Heart left ventricle (tissue), 16 donors: Measurements from ENCODE around the gene ARF6. TPM values are rescaled to one million over a fixed set of nuclear protein-coding genes. Genes with fewer than 3 reads are reported as not detected.

Experiments used
- ATAC-seq, 4 donors: fragments of 200-7000 bp; cut with Tn5 transposase; one replicate each; pipeline ENCODE4 v1.9.1; 2020 to 2022; ENCODE audit warnings: moderate library complexity in 4 of 4, mild to moderate bottlenecking in 3 of 4, moderate number of reproducible peaks in 1 of 4
- DNase-seq, 5 donors: peaks; one replicate each; pipeline ENCODE4 v3.0.0-alpha.2; 2020
- H3K27ac ChIP-seq, 12 donors: fragments of 200-600 bp; sonication (generic) in 4 of 12; one replicate each; pipeline versions ENCODE4 v1.5.0 to v1.8.0; 2016 to 2022; ENCODE audit warnings: mild to moderate bottlenecking in 2 of 12
- H3K27me3 ChIP-seq, 9 donors: fragments of 200-600 bp; sonication (generic) in 2 of 9; one replicate each; pipeline versions ENCODE4 v1.5.1 to v1.8.0; 2016 to 2022; ENCODE audit warnings: mild to moderate bottlenecking in 3 of 9
- H3K36me3 ChIP-seq, 9 donors: fragments of 200-600 bp; sonication (generic) in 2 of 9; one replicate each; pipeline versions ENCODE4 v1.5.0 to v1.8.0; 2018 to 2022; ENCODE audit warnings: mild to moderate bottlenecking in 2 of 9
- H3K4me1 ChIP-seq, 12 donors: fragments of 200-600 bp; sonication (generic) in 4 of 12; one replicate each; pipeline versions ENCODE4 v1.5.0 to v1.8.0; 2016 to 2022; ENCODE audit warnings: mild to moderate bottlenecking in 3 of 12
- H3K4me3 ChIP-seq, 12 donors: fragments of 200-600 bp; sonication (generic) in 4 of 12; one replicate each; pipeline versions ENCODE4 v1.5.0 to v1.8.0; 2017 to 2022; ENCODE audit warnings: mild to moderate bottlenecking in 9 of 12, moderate library complexity in 4 of 12
- H3K9me3 ChIP-seq, 12 donors: fragments of 200-600 bp; sonication (generic) in 4 of 12; one replicate each; pipeline versions ENCODE4 v1.5.0 to v1.8.0; 2016 to 2022; ENCODE audit warnings: mild to moderate bottlenecking in 1 of 12
- CTCF ChIP-seq, 12 donors: fragments of 200-600 bp; sonication (generic) in 4 of 12; IDR thresholded peaks; one replicate each; pipeline versions ENCODE4 v1.5.0 to v1.8.0; 2018 to 2022; ENCODE audit warnings: antibody characterized with exemption in 12 of 12, mild to moderate bottlenecking in 5 of 12
- POLR2A ChIP-seq, 2 donors: fragments of 450-650 bp; IDR thresholded peaks; one replicate each; pipeline ENCODE4 v1.6.1; 2017; ENCODE audit warnings: antibody characterized with exemption in 2 of 2, mild to moderate bottlenecking in 2 of 2, moderate library complexity in 2 of 2
- WGBS, 4 donors: extraction: QIAGEN DNeasy Blood & Tissue Kit in 2 of 4; methylation state at CpG; one replicate each; pipeline versions ENCODE4 v1.1.5 to v1.1.7; 2013 to 2018; 5-methylcytosine and 5-hydroxymethylcytosine counted together
- intact Hi-C, 10 donors: fragments of 100-400 bp; cut with DNase I; formaldehyde crosslinking; loops; one replicate each; pipeline versions ENCODE4 v1.11.1 to v1.14.2; 2022
- polyA plus RNA-seq, 2 donors: library from polyadenylated mRNA; stranded (reverse); fragments of 200-250 nt; gene quantifications; one replicate each; pipeline ENCODE4 v1.2.3, GENCODE V29; 2013
- total RNA-seq, 9 donors: library from RNA; depleted of rRNA in 2 of 9; stranded (reverse); fragments of >200 nt in 2 of 9; fragmentation: NEBNext Ultra II Directional in 3 of 9; extraction: Animal tissue kit (Norgen Biotek cat#: 25700) in 3 of 9; gene quantifications; one replicate each; pipeline versions ENCODE4 v1.1.0 to v1.2.4, GENCODE V29; 2016 to 2023
- donor health status: ischemic (EF 13 %, LVEDD 7.1; RV severe dilation, severe dysfunction).
- donor health status: healthy with polysubstance abuse.
- donor health status: DM: no; HTN: yes; CAD: no.
- donor health status: DM: no; HTN: no; CAD: no.
- donor health status: ischemic (EF 25% LVEDD 6.9; RV normal size, moderate dysfunction).
- donor health status: ischemic (EF 25% LVEDD 5.7; RV mildly dilated, moderate dysfunction).
- donor health status: healthy.
- donor health status: DM: yes; HTN: yes; CAD: no.
- donor health status: ischemic (EF 35%, LVEDD 5.7; RV mildly dilated, moderate dysfunction).
- donor health status: nonischemic (EF 11% LVEDD 7.7; RV severe dilation, severe dysfunction).
- donor health status: DM: yes; HTN: yes; CAD: no.
- donor health status: PGD.
- donor health status: ischemic (EF 29% LVEDD 5.4; RV normal size, mild dysfunction).
- donor health status: nonischemic (EF 23%, LVEDD 6.1; RV moderate dilation, normal function).

Gene ARF6
- total and polyA plus RNA-seq, 11 donors: 12.0 to 49.3 (median 27.4) TPM

- Histone ChIP-seq H3K36me3 (no peaks in the 10 kb centered on the region), H3K4me1 (peaks cover 0 to 5% (median 0%) of the 10 kb centered on the region in 12 donors), H3K27ac (no peak overlapping the region), H3K27me3 (no peaks in the 10 kb centered on the region), H3K9me3 (no peaks in the 10 kb centered on the region), H3K4me3 (no peak overlapping the region)
- TF ChIP-seq CTCF (IDR thresholded peaks at IDR 0.05): no peak
- no peak for TF ChIP-seq POLR2A (IDR thresholded peaks at IDR 0.05)
- DNase-seq (no peak), ATAC-seq (no peak)
- WGBS, 4 donors: 87 to 92% (median 92%) methylated on average over 2 of the region's 2 CpGs
- intact Hi-C loops: no loop called here
These were observed 28.1 kb downstream of the ARF6 start for GRCh38 chr14:49920935-49921334.

- Histone ChIP-seq H3K36me3 (no peaks in the 10 kb centered on the region), H3K27me3 (no peaks in the 10 kb centered on the region), H3K4me1 (peaks cover 0 to 5% (median 0%) of the 10 kb centered on the region in 12 donors), H3K27ac (no peak overlapping the region), H3K4me3 (no peak overlapping the region), H3K9me3 (no peaks in the 10 kb centered on the region)
- WGBS, 4 donors: 92 to 98% (median 95%) methylated on average over 1 of the region's 1 CpG
- intact Hi-C loops: no loop called here
- no peak for DNase-seq
- TF ChIP-seq POLR2A (IDR thresholded peaks at IDR 0.05): no peak
- no peak for TF ChIP-seq CTCF (IDR thresholded peaks at IDR 0.05)
- ATAC-seq: no peak
These were observed 28.5 kb downstream of the ARF6 start for GRCh38 chr14:49921401-49921800.

- H3K36me3 ChIP-seq: no peaks in the 10 kb centered on the region
- peaks cover 0 to 5% (median 0%) of the 10 kb centered on the region in 12 donors for H3K4me1 ChIP-seq
- no peak for ATAC-seq
- no peak for DNase-seq
- no peaks in the 10 kb centered on the region for H3K9me3 ChIP-seq
- intact Hi-C loops: no loop called here
- no peak overlapping the region for H3K4me3 ChIP-seq
- H3K27ac ChIP-seq: no peak overlapping the region
- WGBS, 4 donors: 96 to 100% (median 99%) methylated on average over 1 of the region's 1 CpG
- no peaks in the 10 kb centered on the region for H3K27me3 ChIP-seq
- no peak for TF ChIP-seq POLR2A (IDR thresholded peaks at IDR 0.05)
- TF ChIP-seq CTCF (IDR thresholded peaks at IDR 0.05): no peak
These were observed 30.6 kb downstream of the ARF6 start for GRCh38 chr14:49923442-49923841.

DNA sequence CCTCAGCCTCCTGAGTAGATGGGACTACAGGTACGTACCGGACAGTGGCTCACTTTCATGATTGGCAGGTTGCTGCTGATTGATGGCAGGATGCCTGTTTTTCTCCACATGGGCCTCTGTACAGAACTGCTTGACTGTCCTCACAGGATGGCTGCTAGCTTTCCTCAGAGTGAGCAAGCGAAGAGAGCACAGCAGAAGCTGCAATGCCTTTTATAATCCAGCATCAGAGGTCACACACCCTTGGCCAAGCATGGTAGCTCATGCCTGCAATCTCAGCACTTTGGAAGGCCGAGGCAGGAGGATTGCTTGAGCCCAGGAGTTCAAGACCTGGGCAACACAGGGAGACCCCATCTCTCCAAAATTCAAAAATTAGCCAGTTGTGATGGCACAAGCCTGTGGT, 31.0 kb downstream of the ARF6 start:
- ATAC-seq (no peak), DNase-seq (no peak)
- H3K4me3 ChIP-seq: no peak overlapping the region
- 74 to 93% (median 87%) methylated on average over 4 of the region's 4 CpGs for WGBS, 4 donors
- TF ChIP-seq POLR2A (IDR thresholded peaks at IDR 0.05) (no peak), CTCF (IDR thresholded peaks at IDR 0.05) (no peak)
- no peaks in the 10 kb centered on the region for H3K36me3 ChIP-seq
- intact Hi-C loops: no loop called here
- H3K27ac ChIP-seq: no peak overlapping the region
- no peaks in the 10 kb centered on the region for H3K9me3 ChIP-seq
- H3K27me3 ChIP-seq: no peaks in the 10 kb centered on the region
- peaks cover 0 to 5% (median 0%) of the 10 kb centered on the region in 12 donors for H3K4me1 ChIP-seq
